HCT116 (cell line): ENCODE results near the gene LY6G6F. TPM values are rescaled to one million over a fixed set of nuclear protein-coding genes. Genes with fewer than 3 reads are reported as not detected.

Experiments used
- ATAC-seq: fragments of 200-7000 bp; cut with Tn5 transposase; 2 replicates; pipeline ENCODE4 v1.9.1; 2020; ENCODE audit warnings: mild to moderate bottlenecking, moderate library complexity
- BruUV-seq: library from RNA; stranded (reverse); fragments of 400-500 nt; replicated peaks from 2 replicates; lab custom pipeline; 2021; lab: Mats Ljungman, UMichigan
- CTCF ChIA-PET: fragments of 300-600 bp; sonication (Branson Sonifier 250); formaldehyde crosslinking; loops from one replicate; lab custom pipeline; 2021; ENCODE audit warnings: antibody characterized with exemption; lab: Charles Lee
- POLR2A ChIA-PET: fragments of 300-600, 350-600 bp; sonication (Branson Sonifier 250); formaldehyde crosslinking; loops from one replicate; lab custom pipeline; 2021; ENCODE audit warnings: antibody characterized with exemption; lab: Charles Lee
- RAD21 ChIA-PET, 2 experiments: fragments of 300-600 bp; sonication (Branson Sonifier 250); formaldehyde crosslinking; loops; one replicate each; lab custom pipeline; 2023; ENCODE audit warnings: low total read pairs in 2 of 2; ENCODE audit not compliant: uncharacterized antibody in 2 of 2, unreplicated experiment in 2 of 2, low non-redundant PET in 1 of 2; lab: Charles Lee
- DNase-seq: peaks from one replicate; pipeline ENCODE4 v3.0.0-alpha.2; 2010; ENCODE audit warnings: low read depth, low spot score
- H2AFZ ChIP-seq: fragments of 200-600 bp; shearing (Covaris generic), sonication (generic); 2 replicates; pipeline ENCODE4 v1.6.1; 2017; ENCODE audit warnings: low read depth, mixed run types, mixed read lengths, antibody characterized with exemption, low read length; ENCODE audit not compliant: poor library complexity, severe bottlenecking
- H3K27ac ChIP-seq: 2 replicates; pipeline ENCODE4 v1.5.1; 2012; ENCODE audit warnings: low read depth, low read length
- H3K27me3 ChIP-seq: fragments of 200-600 bp; sonication (generic); 2 replicates; pipeline ENCODE4 v1.6.1; 2016; ENCODE audit warnings: mixed run types, low read length, mixed read lengths; ENCODE audit not compliant: insufficient read depth
- H3K36me3 ChIP-seq, 2 experiments: fragments of 200-500 bp in 1 of 2; fragments of 200-600 bp in 1 of 2; sonication (Bioruptor generic) in 1 of 2; sonication (generic) in 1 of 2; 2 replicates each; pipeline versions ENCODE4 v1.5.1 to v1.6.1; 2014 to 2016; ENCODE audit warnings: low read length in 2 of 2, inconsistent platforms in 1 of 2, mixed read lengths in 1 of 2, mixed run types in 1 of 2; ENCODE audit not compliant: insufficient read depth in 2 of 2, control insufficient read depth in 1 of 2
- H3K4me1 ChIP-seq, 2 experiments: fragments of 200-600 bp in 1 of 2; sonication (generic) in 1 of 2; 2 replicates each; pipeline versions ENCODE4 v1.5.1 to v1.6.1; 2012 to 2017; ENCODE audit warnings: low read length in 2 of 2, inconsistent platforms in 1 of 2, mild to moderate bottlenecking in 1 of 2, mixed read lengths in 1 of 2, mixed run types in 1 of 2, moderate library complexity in 1 of 2; ENCODE audit not compliant: insufficient read depth in 2 of 2, control insufficient read depth in 1 of 2
- H3K4me2 ChIP-seq: fragments of 200-600 bp; sonication (generic); 2 replicates; pipeline ENCODE4 v1.6.1; 2017; ENCODE audit warnings: mixed run types, low read length, mixed read lengths
- H3K4me3 ChIP-seq, 2 experiments: fragments of 200-600 bp in 1 of 2; sonication (generic) in 1 of 2; replicated peaks in 1 of 2; 2 replicates each; pipeline ENCODE4 v1.5.1; 2011 to 2016; ENCODE audit warnings: low read length in 2 of 2, control low read depth in 1 of 2, low read depth in 1 of 2, mild to moderate bottlenecking in 1 of 2, mixed read lengths in 1 of 2, mixed run types in 1 of 2
- H3K79me2 ChIP-seq: fragments of 200-600 bp; sonication (generic); 2 replicates; pipeline ENCODE4 v1.6.1; 2017; ENCODE audit warnings: mild to moderate bottlenecking, mixed run types, low read length, moderate library complexity, mixed read lengths; ENCODE audit not compliant: insufficient read depth
- H3K9ac ChIP-seq: fragments of 200-600 bp; sonication (generic); 2 replicates; pipeline ENCODE4 v1.6.1; 2016; ENCODE audit warnings: low read length, mixed read lengths
- H3K9me2 ChIP-seq: fragments of 200-600 bp; sonication (generic), shearing (Covaris generic); 2 replicates; pipeline ENCODE4 v1.6.1; 2017; ENCODE audit warnings: mixed run types, mild to moderate bottlenecking, moderate library complexity; ENCODE audit not compliant: insufficient read depth
- H3K9me3 ChIP-seq, 2 experiments: fragments of 200-500 bp in 1 of 2; fragments of 200-600 bp in 1 of 2; sonication (Bioruptor generic) in 1 of 2; sonication (generic) in 1 of 2; 2 replicates each; pipeline ENCODE4 v1.6.1; 2014 to 2017; ENCODE audit warnings: low read length in 2 of 2, mixed read lengths in 2 of 2, inconsistent platforms in 1 of 2, low read depth in 1 of 2, mild to moderate bottlenecking in 1 of 2, mixed run types in 1 of 2, moderate library complexity in 1 of 2; ENCODE audit not compliant: control insufficient read depth in 1 of 2, insufficient read depth in 1 of 2
- H4K20me1 ChIP-seq: fragments of 200-600 bp; sonication (generic), shearing (Covaris generic); 2 replicates; pipeline ENCODE4 v1.6.1; 2017; ENCODE audit warnings: mixed run types, mild to moderate bottlenecking, moderate library complexity; ENCODE audit not compliant: insufficient read depth
- CBX3 ChIP-seq: IDR thresholded peaks from 2 replicates; pipeline ENCODE4 v1.6.1; 2012; ENCODE audit warnings: low read depth
- CEBPB ChIP-seq: IDR thresholded peaks from 2 replicates; pipeline ENCODE4 v1.6.1; 2012; ENCODE audit warnings: low read depth
- EGR1 ChIP-seq: IDR thresholded peaks from 2 replicates; pipeline ENCODE4 v1.6.1; 2012; ENCODE audit warnings: low read depth
- ELF1 ChIP-seq: IDR thresholded peaks from 2 replicates; pipeline ENCODE4 v1.6.1; 2012; ENCODE audit warnings: low read depth, borderline replicate concordance
- EZH2 ChIP-seq: fragments of 200-600 bp; sonication (generic); IDR thresholded peaks from 2 replicates; pipeline ENCODE4 v1.6.1; 2017; ENCODE audit warnings: antibody characterized with exemption, mixed run types
- EZH2phosphoT487 ChIP-seq: fragments of 200-600 bp; IDR thresholded peaks from 2 replicates; pipeline ENCODE4 v1.6.1; 2018; ENCODE audit warnings: antibody characterized with exemption, borderline replicate concordance
- FOSL1 ChIP-seq: IDR thresholded peaks from 2 replicates; pipeline ENCODE4 v1.6.1; 2012; ENCODE audit warnings: low read depth
- JUND ChIP-seq: IDR thresholded peaks from 2 replicates; pipeline ENCODE4 v1.6.1; 2012
- POLR2AphosphoS5 ChIP-seq: IDR thresholded peaks from 2 replicates; pipeline ENCODE4 v1.6.1; 2011; ENCODE audit warnings: mild to moderate bottlenecking, low read depth, low read length, moderate library complexity
- RAD21 ChIP-seq: IDR thresholded peaks from 2 replicates; pipeline ENCODE4 v1.6.1; 2012; ENCODE audit warnings: low read depth, mild to moderate bottlenecking
- SP1 ChIP-seq: IDR thresholded peaks from 2 replicates; pipeline ENCODE4 v1.6.1; 2012; ENCODE audit warnings: low read depth
- SRF ChIP-seq: IDR thresholded peaks from 2 replicates; pipeline ENCODE4 v1.6.1; 2012; ENCODE audit warnings: low read depth
- TCF7L2 ChIP-seq: IDR thresholded peaks from 2 replicates; pipeline ENCODE4 v1.7.0; 2011; ENCODE audit warnings: borderline replicate concordance, inconsistent platforms; ENCODE audit not compliant: insufficient read depth, insufficient read length; ENCODE audit errors: extremely low read depth
- YY1 ChIP-seq: IDR thresholded peaks from 2 replicates; pipeline ENCODE4 v1.6.1; 2011; ENCODE audit warnings: low read length, low read depth, moderate library complexity, mild to moderate bottlenecking; ENCODE audit not compliant: insufficient replicate concordance; ENCODE audit errors: extremely low read depth
- ZFX ChIP-seq: fragments of 450-650 bp; IDR thresholded peaks from 2 replicates; pipeline ENCODE4 v1.6.1; 2017
- ZNF274 ChIP-seq: fragments of 200-500 bp; sonication (Bioruptor generic); IDR thresholded peaks from 2 replicates; pipeline ENCODE4 v1.6.1; 2014; ENCODE audit warnings: mild to moderate bottlenecking, low read depth, low read length, inconsistent platforms
- intact Hi-C: fragments of 100-400 bp; cut with micrococcal nuclease; formaldehyde crosslinking; loops from 2 replicates; pipeline ENCODE4 v1.10.0; 2022
- total RNA-seq: library from RNA; stranded (reverse); gene quantifications from one replicate; pipeline ENCODE4 v1.2.1, GENCODE V29; 2021; ENCODE audit not compliant: unreplicated experiment
- TF ChIP-seq, protein P1 (sequence below): IDR thresholded peaks from 2 replicates; pipeline ENCODE4 v1.6.1; 2012
- TF ChIP-seq, protein P2 (sequence below): IDR thresholded peaks from 2 replicates; pipeline ENCODE4 v1.6.1; 2012; ENCODE audit warnings: low read depth
- TF ChIP-seq, protein P3 (sequence below): IDR thresholded peaks from 2 replicates; pipeline ENCODE4 v1.6.1; 2011; ENCODE audit warnings: mild to moderate bottlenecking, low read length, moderate library complexity; ENCODE audit not compliant: insufficient replicate concordance; ENCODE audit errors: extremely low read depth
- TF ChIP-seq, protein P4 (sequence below): IDR thresholded peaks from 2 replicates; pipeline ENCODE4 v1.6.1; 2012

The LY6G6F gene
- total RNA-seq, 1 experiment from 2014 or later: not detected

DNA sequence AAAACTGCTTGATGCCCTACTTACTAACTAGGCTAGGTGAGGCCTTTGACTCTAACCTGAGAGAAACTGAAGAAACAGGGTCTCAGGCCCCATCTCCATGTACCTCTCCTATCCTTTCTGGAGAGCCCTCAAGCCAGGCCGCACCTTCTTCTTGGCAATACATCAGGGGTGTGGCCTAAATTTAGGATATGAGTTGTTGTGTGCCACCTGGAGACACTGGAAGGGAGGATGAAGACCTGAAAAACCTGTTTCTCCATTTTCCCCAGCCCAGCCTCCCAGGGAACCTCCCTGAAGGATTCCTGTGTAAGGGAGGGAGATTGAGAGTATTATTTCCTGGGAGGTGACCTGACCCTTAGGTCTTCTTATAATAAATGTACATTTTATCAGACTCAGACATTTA, 11.6 kb downstream of the LY6G6F start:
- TF ChIP-seq, protein P1, sequence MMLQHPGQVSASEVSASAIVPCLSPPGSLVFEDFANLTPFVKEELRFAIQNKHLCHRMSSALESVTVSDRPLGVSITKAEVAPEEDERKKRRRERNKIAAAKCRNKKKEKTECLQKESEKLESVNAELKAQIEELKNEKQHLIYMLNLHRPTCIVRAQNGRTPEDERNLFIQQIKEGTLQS: no peak
- TF ChIP-seq EGR1 (no peak), SRF (no peak), YY1 (peak; percentile 63), FOSL1 (no peak), CBX3 (peak; percentile 39; the same call in 1 of the 2 replicates), RAD21 (no peak; the same call in 1 of the 2 replicates), EZH2 (no peak), POLR2AphosphoS5 (peak; percentile 55), JUND (no peak; the same call in 1 of the 2 replicates), TCF7L2 (no peak), EZH2phosphoT487 (no peak), SP1 (peak; percentile 93), ELF1 (no peak), ZFX (no peak), CEBPB (no peak), ZNF274 (no peak)
- TF ChIP-seq, protein P2, sequence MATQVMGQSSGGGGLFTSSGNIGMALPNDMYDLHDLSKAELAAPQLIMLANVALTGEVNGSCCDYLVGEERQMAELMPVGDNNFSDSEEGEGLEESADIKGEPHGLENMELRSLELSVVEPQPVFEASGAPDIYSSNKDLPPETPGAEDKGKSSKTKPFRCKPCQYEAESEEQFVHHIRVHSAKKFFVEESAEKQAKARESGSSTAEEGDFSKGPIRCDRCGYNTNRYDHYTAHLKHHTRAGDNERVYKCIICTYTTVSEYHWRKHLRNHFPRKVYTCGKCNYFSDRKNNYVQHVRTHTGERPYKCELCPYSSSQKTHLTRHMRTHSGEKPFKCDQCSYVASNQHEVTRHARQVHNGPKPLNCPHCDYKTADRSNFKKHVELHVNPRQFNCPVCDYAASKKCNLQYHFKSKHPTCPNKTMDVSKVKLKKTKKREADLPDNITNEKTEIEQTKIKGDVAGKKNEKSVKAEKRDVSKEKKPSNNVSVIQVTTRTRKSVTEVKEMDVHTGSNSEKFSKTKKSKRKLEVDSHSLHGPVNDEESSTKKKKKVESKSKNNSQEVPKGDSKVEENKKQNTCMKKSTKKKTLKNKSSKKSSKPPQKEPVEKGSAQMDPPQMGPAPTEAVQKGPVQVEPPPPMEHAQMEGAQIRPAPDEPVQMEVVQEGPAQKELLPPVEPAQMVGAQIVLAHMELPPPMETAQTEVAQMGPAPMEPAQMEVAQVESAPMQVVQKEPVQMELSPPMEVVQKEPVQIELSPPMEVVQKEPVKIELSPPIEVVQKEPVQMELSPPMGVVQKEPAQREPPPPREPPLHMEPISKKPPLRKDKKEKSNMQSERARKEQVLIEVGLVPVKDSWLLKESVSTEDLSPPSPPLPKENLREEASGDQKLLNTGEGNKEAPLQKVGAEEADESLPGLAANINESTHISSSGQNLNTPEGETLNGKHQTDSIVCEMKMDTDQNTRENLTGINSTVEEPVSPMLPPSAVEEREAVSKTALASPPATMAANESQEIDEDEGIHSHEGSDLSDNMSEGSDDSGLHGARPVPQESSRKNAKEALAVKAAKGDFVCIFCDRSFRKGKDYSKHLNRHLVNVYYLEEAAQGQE: no peak
- TF ChIP-seq, protein P3, sequence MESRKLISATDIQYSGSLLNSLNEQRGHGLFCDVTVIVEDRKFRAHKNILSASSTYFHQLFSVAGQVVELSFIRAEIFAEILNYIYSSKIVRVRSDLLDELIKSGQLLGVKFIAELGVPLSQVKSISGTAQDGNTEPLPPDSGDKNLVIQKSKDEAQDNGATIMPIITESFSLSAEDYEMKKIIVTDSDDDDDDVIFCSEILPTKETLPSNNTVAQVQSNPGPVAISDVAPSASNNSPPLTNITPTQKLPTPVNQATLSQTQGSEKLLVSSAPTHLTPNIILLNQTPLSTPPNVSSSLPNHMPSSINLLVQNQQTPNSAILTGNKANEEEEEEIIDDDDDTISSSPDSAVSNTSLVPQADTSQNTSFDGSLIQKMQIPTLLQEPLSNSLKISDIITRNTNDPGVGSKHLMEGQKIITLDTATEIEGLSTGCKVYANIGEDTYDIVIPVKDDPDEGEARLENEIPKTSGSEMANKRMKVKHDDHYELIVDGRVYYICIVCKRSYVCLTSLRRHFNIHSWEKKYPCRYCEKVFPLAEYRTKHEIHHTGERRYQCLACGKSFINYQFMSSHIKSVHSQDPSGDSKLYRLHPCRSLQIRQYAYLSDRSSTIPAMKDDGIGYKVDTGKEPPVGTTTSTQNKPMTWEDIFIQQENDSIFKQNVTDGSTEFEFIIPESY: no peak
- TF ChIP-seq, protein P4, sequence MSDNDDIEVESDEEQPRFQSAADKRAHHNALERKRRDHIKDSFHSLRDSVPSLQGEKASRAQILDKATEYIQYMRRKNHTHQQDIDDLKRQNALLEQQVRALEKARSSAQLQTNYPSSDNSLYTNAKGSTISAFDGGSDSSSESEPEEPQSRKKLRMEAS: peak; percentile 54; the same call in 1 of the 2 replicates
- DNase-seq (peak; percentile 71), ATAC-seq (peak; percentile 79)
- Histone ChIP-seq H3K9me3 (no peaks in the 10 kb centered on the region), H3K36me3 (no peaks in the 10 kb centered on the region), H3K9ac (no peak overlapping the region), H3K9me2 (no peaks in the 10 kb centered on the region), H2AFZ (no peak overlapping the region), H4K20me1 (no peaks in the 10 kb centered on the region), H3K4me3 (peak overlapping the region in 1 of 2 experiments; percentile 14; a peak in 2 of 4 replicates), H3K27ac (peak overlapping the region; percentile 36; the same call in 1 of the 2 replicates), H3K27me3 (no peaks in the 10 kb centered on the region), H3K4me2 (peak overlapping the region; percentile 68), H3K79me2 (no peaks in the 10 kb centered on the region), H3K4me1 (peaks cover 39 to 54% of the 10 kb centered on the region in 2 experiments)
- ChIA-PET CTCF (no interaction called here), RAD21 (no interaction called here), POLR2A (no interaction called here)
- BruUV-seq: no TSS peak
- intact Hi-C loops: no loop called here
